GM19238 (cell line): ENCODE data around the gene PTMA.

Experiments
- DNase-seq: peaks from one replicate; pipeline ENCODE4 v3.0.0; 2011; ENCODE audit warnings: low spot score; ENCODE audit not compliant: insufficient read length

Gene PTMA

GRCh38 chr2:231751042-231751815 lies 42.9 kb downstream of the PTMA start:
- DNase-seq = no peak

DNA sequence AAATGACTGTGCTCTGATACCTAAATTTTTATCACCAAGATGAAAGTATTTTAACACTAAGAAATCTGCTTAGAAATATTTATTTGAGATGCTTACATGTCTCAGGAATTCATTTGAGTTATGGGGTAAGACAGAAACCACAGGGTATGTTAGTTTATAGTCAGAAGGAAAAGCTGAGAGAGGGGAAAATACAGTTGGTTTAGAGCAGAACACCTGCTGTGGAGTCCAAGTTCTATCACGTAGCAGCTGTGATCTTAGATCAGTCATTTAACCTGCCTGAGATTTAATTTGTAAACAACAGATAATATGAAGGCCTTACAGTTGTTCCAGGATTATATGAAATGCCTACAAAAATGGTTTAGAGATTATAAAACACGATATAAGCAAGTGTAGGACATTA lies 43.7 kb downstream of the PTMA start:
- no peak for DNase-seq

DNA sequence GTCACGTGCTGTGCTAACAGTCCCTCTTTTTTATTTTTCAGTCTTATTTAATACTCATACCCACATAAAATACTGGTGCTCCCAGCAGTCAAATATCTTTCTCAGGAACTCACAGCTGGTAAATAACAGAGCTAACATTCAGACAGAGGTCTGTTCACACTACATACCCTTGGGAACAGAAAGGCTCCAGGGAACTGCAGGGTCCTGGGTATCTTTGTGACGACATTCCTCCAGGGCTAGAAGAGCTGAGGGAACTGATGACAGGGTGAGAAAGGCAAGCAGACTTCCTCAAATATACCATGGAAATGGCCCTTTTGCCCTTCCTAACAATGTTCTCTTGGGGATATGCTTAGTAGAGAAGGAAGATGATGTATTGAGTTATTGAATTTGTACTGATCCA lies 53.4 kb downstream of the PTMA start:
- DNase-seq = no peak
